ENCODE data around the gene GALR3. TPM values are rescaled to one million over a fixed set of nuclear protein-coding genes. Genes with fewer than 3 reads are reported as not detected.
"Not testable (repeated sequence)": the region's sequence is repeated elsewhere in the genome, so short reads cannot be mapped to it uniquely, and the experiment has no call there.

The GALR3 gene
- total and polyA plus RNA-seq, 2 experiments from 2014 or later: 1.0 TPM; not detected in 1

GRCh38 chr22:37792494-37792893 lies 30.7 kb upstream of the GALR3 start:
- no peaks in the 10 kb centered on the region for H3K27me3 ChIP-seq
- no peaks in the 10 kb centered on the region for H3K9me3 ChIP-seq (ENCODE audit: low read depth)
- no peak overlapping the region for H3K27ac ChIP-seq
- no peaks in the 10 kb centered on the region for H3K36me3 ChIP-seq
- H3K4me1 ChIP-seq (ENCODE audit: low read depth): no peaks in the 10 kb centered on the region
- no peak for TF ChIP-seq CTCF (IDR thresholded peaks at IDR 0.05; ENCODE audit: low read depth, low read length)
- H3K4me3 ChIP-seq: no peak overlapping the region
- no peak for DNase-seq (ENCODE audit: low read depth in 1 of 2, low spot score in 1 of 2)

DNA sequence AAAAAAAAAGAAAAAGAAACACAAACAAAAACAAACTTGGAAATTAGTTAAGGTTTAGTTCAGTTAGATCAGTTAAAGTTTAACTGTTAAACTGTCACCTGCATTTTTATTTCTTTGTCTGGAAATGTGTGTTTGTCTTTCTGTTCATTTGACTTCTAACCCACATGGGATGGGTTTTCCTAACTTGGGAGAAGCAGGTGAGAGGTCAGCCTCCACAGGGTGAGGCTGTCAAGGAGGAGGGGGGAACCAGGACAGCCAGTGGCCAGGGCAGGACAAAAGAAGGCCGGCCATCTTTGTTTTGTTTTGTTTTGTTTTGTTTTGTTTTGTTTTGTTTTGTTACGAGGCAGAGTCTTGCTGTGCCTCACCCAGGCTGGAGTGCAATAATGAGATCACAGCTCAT lies 28.8 kb upstream of the GALR3 start:
- DNase-seq (ENCODE audit: low read depth in 1 of 2, low spot score in 1 of 2): no peak
- Histone ChIP-seq H3K4me1 (ENCODE audit: low read depth) (no peaks in the 10 kb centered on the region), H3K4me3 (no peak overlapping the region), H3K27ac (no peak overlapping the region), H3K36me3 (no peaks in the 10 kb centered on the region), H3K27me3 (no peaks in the 10 kb centered on the region), H3K9me3 (ENCODE audit: low read depth) (no peaks in the 10 kb centered on the region)
- TF ChIP-seq CTCF (IDR thresholded peaks at IDR 0.05; ENCODE audit: low read depth, low read length): no peak

DNA sequence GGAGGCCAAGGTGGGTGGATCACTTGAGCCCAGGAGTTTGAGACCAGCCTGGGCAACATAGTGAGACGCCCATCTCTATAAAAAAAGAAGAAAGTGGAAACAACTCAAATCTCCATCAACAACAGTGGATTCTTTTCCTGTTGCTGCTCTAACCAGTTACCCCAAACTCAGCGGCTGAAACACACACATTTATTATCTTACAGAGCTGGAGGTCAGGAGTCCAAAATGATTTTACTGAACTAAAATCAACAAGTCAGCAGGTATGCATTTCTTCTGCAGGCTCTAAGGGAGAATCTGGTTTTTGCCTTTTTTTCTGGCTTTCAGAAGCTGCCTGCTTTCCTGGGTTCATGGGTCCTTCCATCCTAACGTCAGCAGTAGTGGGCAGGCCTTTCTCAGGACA lies 27.1 kb upstream of the GALR3 start:
- no peaks in the 10 kb centered on the region for H3K4me1 ChIP-seq (ENCODE audit: low read depth)

GRCh38 chr22:37797259-37797658 lies 25.9 kb upstream of the GALR3 start:
- not testable (repeated sequence) for H3K27ac ChIP-seq; DNase-seq (ENCODE audit: low read depth in 1 of 2, low spot score in 1 of 2); H3K4me3 ChIP-seq; H3K36me3 ChIP-seq; H3K9me3 ChIP-seq (ENCODE audit: low read depth); H3K4me1 ChIP-seq (ENCODE audit: low read depth); H3K27me3 ChIP-seq

More for the DNA sequence above, 27.1 kb upstream of the GALR3 start:
- Histone ChIP-seq H3K27me3 (no peaks in the 10 kb centered on the region), H3K36me3 (no peaks in the 10 kb centered on the region), H3K27ac (no peak overlapping the region), H3K9me3 (ENCODE audit: low read depth) (no peaks in the 10 kb centered on the region), H3K4me3 (no peak overlapping the region)
- no peak for DNase-seq (ENCODE audit: low read depth in 1 of 2, low spot score in 1 of 2)
- TF ChIP-seq CTCF (IDR thresholded peaks at IDR 0.05; ENCODE audit: low read depth, low read length): no peak

GRCh38 chr22:37797874-37798500 lies 25.2 kb upstream of the GALR3 start:
- no peak for TF ChIP-seq CTCF (IDR thresholded peaks at IDR 0.05; ENCODE audit: low read depth, low read length)
- Histone ChIP-seq H3K27ac (no peak overlapping the region), H3K9me3 (ENCODE audit: low read depth) (no peaks in the 10 kb centered on the region), H3K4me1 (ENCODE audit: low read depth) (no peaks in the 10 kb centered on the region), H3K27me3 (no peaks in the 10 kb centered on the region), H3K36me3 (no peaks in the 10 kb centered on the region), H3K4me3 (no peak overlapping the region)
- no peak for DNase-seq (ENCODE audit: low read depth in 1 of 2, low spot score in 1 of 2)

- DNase-seq (ENCODE audit: low read depth in 1 of 2, low spot score in 1 of 2): not testable (repeated sequence)
Measured at GRCh38 chr22:37799979-37800378, 23.2 kb upstream of the GALR3 start.

DNA sequence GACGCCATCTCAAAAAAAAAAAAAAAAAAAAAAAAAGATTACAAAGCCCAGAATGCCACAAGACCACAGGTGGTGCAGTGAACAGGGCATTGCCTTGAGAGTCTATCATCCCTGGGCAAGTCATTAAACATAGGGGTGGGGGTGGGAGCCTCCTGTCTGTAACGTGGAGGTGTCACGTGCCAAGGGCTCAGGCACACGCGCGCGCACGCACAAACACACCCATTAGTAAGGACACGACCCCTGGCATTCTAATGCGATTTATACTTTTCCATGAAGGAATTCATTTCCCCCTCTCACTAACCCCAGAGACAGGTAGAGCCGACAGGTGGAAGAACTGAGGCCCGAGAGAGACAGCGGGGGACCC lies 21.3 kb upstream of the GALR3 start:
- DNase-seq (ENCODE audit: low read depth in 1 of 2, low spot score in 1 of 2): no peak
- no peak for TF ChIP-seq CTCF (IDR thresholded peaks at IDR 0.05; ENCODE audit: low read depth, low read length)
- Histone ChIP-seq H3K27me3 (no peaks in the 10 kb centered on the region), H3K9me3 (ENCODE audit: low read depth) (no peaks in the 10 kb centered on the region), H3K4me1 (ENCODE audit: low read depth) (peaks cover 11% of the 10 kb centered on the region), H3K36me3 (no peaks in the 10 kb centered on the region), H3K27ac (no peak overlapping the region), H3K4me3 (peak overlapping the region; percentile 63)

More at GRCh38 chr22:37799979-37800378, 23.2 kb upstream of the GALR3 start:
- not testable (repeated sequence) for H3K9me3 ChIP-seq (ENCODE audit: low read depth); H3K4me3 ChIP-seq; H3K27ac ChIP-seq; H3K27me3 ChIP-seq; H3K4me1 ChIP-seq (ENCODE audit: low read depth); H3K36me3 ChIP-seq

Data from cardiac muscle cell (in vitro differentiated cells and primary cell).